K562 (cell line): Measurements from ENCODE around the gene MTA1. TPM values are rescaled to one million over a fixed set of nuclear protein-coding genes. Genes with fewer than 3 reads are reported as not detected.

Source experiments
- ATAC-seq: fragments of 200-7000 bp; cut with Tn5 transposase; 3 replicates; pipeline ENCODE4 v1.9.1; 2020; ENCODE audit warnings: moderate library complexity
- BruUV-seq: library from RNA; stranded (reverse); fragments of 400-500 nt; replicated peaks from 2 replicates; lab custom pipeline; 2021; lab: Mats Ljungman, UMichigan
- CTCF ChIA-PET: fragments of 300-600 bp; formaldehyde crosslinking; extraction: SDS; loops from one replicate; lab custom pipeline; 2021; ENCODE audit warnings: low intra/inter-chr PET ratio; lab: Yijun Ruan, JAX
- POLR2A ChIA-PET: fragments of 300-600, 350-650 bp; sonication (Branson Sonifier 250); formaldehyde crosslinking; extraction: SDS; loops from one replicate; lab custom pipeline; 2021; ENCODE audit warnings: antibody characterized with exemption, inconsistent platforms; lab: Yijun Ruan, JAX
- DNase-seq, 4 experiments: peaks; one replicate each; pipeline versions ENCODE4 v3.0.0 to v3.0.0-alpha.2; 2011 to 2018; ENCODE audit warnings: low spot score in 3 of 4, mixed read lengths in 3 of 4; ENCODE audit errors: extremely low read depth in 1 of 4
- FAIRE-seq: peaks from 2 replicates; lab custom pipeline; 2011; peaks lifted over from hg19 to GRCh38; lab: Jason Lieb, UNC
- H2AFZ ChIP-seq: 2 replicates; pipeline ENCODE4 v1.6.0; 2011; ENCODE audit warnings: low read depth, low read length, control low read depth, inconsistent platforms
- H3K27ac ChIP-seq: fragments of 200-600 bp; 3 replicates; pipeline ENCODE4 v1.8.0; 2011; ENCODE audit warnings: low read depth, mild to moderate bottlenecking, control low read depth, inconsistent platforms, low read length, moderate library complexity, mixed read lengths; ENCODE audit errors: extremely low read depth
- H3K27me3 ChIP-seq, 2 experiments: fragments of 300-600 bp in 1 of 2; 2 replicates in 1 of 2; 3 replicates in 1 of 2; pipeline versions ENCODE4 v1.6.0 to v1.8.0; 2011; ENCODE audit warnings: inconsistent platforms in 2 of 2, low read length in 2 of 2, mild to moderate bottlenecking in 1 of 2, mixed read lengths in 1 of 2, moderate library complexity in 1 of 2; ENCODE audit not compliant: control insufficient read depth in 2 of 2, insufficient read depth in 2 of 2
- H3K36me3 ChIP-seq: fragments of 300-600 bp; 3 replicates; pipeline ENCODE4 v1.8.0; 2011; ENCODE audit warnings: mild to moderate bottlenecking, low read length, inconsistent platforms; ENCODE audit not compliant: control insufficient read depth, insufficient read depth
- H3K4me1 ChIP-seq, 2 experiments: fragments of 200-600 bp in 1 of 2; replicated peaks in 1 of 2; 2 replicates in 1 of 2; 3 replicates in 1 of 2; pipeline versions ENCODE4 v1.5.1 to v1.8.0; 2011; ENCODE audit warnings: inconsistent platforms in 2 of 2, low read length in 2 of 2, mild to moderate bottlenecking in 1 of 2, mixed read lengths in 1 of 2, moderate library complexity in 1 of 2; ENCODE audit not compliant: control insufficient read depth in 2 of 2, insufficient read depth in 2 of 2
- H3K4me2 ChIP-seq: 2 replicates; pipeline ENCODE4 v1.6.1; 2011; ENCODE audit warnings: low read length, control low read depth, inconsistent platforms, mixed read lengths; ENCODE audit not compliant: insufficient read depth
- H3K4me3 ChIP-seq: fragments of 200-600 bp; sonication (generic), shearing (Covaris generic); 2 replicates; pipeline ENCODE4 v1.5.1; 2016; ENCODE audit warnings: control low read depth, inconsistent platforms
- H3K79me2 ChIP-seq: fragments of 200-600 bp; 3 replicates; pipeline ENCODE4 v1.8.0; 2011; ENCODE audit warnings: low read length, inconsistent platforms; ENCODE audit not compliant: control insufficient read depth, insufficient read depth
- H3K9ac ChIP-seq, 2 experiments: 2 replicates each; pipeline versions ENCODE4 v1.6.0 to v1.6.1; 2011; ENCODE audit warnings: low read depth in 2 of 2, low read length in 2 of 2, control low read depth in 1 of 2, inconsistent platforms in 1 of 2, mild to moderate bottlenecking in 1 of 2, mixed read lengths in 1 of 2; ENCODE audit not compliant: insufficient read depth in 1 of 2
- H3K9me1 ChIP-seq: one replicate; pipeline ENCODE4 v1.6.0; 2011; ENCODE audit warnings: inconsistent platforms, mild to moderate bottlenecking, low read length, moderate library complexity; ENCODE audit not compliant: control insufficient read depth, insufficient read depth
- H3K9me3 ChIP-seq: replicated peaks from 2 replicates; pipeline ENCODE4 v1.5.1; 2011; ENCODE audit warnings: low read depth, low read length, inconsistent platforms; ENCODE audit not compliant: control insufficient read depth, insufficient read depth
- H4K20me1 ChIP-seq: replicated peaks from 2 replicates; pipeline ENCODE4 v1.6.1; 2011; ENCODE audit warnings: low read length, inconsistent platforms, mixed read lengths; ENCODE audit not compliant: control insufficient read depth, insufficient read depth
- ARNT ChIP-seq, 2 experiments: fragments of 450-650 bp; IDR thresholded peaks; 2 replicates each; pipeline ENCODE4 v1.6.1; 2016; ENCODE audit warnings: mild to moderate bottlenecking in 1 of 2
- ELF2 ChIP-seq: fragments of 250-450 bp; sonication (Bioruptor Pico); IDR thresholded peaks from 2 replicates; pipeline ENCODE4 v1.5.0; 2021; ENCODE audit warnings: mild to moderate bottlenecking
- ELK1 ChIP-seq: sonication (generic); formaldehyde crosslinking; IDR thresholded peaks from 2 replicates; pipeline ENCODE4 v1.8.1; 2022; ENCODE audit warnings: missing genetic modification reagents
- PHB2 ChIP-seq: fragments of 450-650 bp; IDR thresholded peaks from 2 replicates; pipeline ENCODE4 v1.6.1; 2017; ENCODE audit warnings: low read depth
- RERE ChIP-seq: sonication (generic); formaldehyde crosslinking; IDR thresholded peaks from 2 replicates; pipeline ENCODE4 v1.8.0; 2023; ENCODE audit warnings: missing genetic modification reagents, mild to moderate bottlenecking, borderline replicate concordance
- UBTF ChIP-seq, 2 experiments: IDR thresholded peaks; 2 replicates each; pipeline ENCODE4 v1.6.1; 2012; ENCODE audit warnings: improper control_type of control experiment in 2 of 2, low read depth in 2 of 2, low read length in 2 of 2, borderline replicate concordance in 1 of 2
- ZBTB17 ChIP-seq: fragments of 450-650 bp; formaldehyde crosslinking; IDR thresholded peaks from 2 replicates; pipeline ENCODE4 v1.4.0; 2020; ENCODE audit warnings: mild to moderate bottlenecking
- ZNF449 ChIP-seq: fragments of 250-450 bp; sonication (Bioruptor Pico); IDR thresholded peaks from 2 replicates; pipeline ENCODE4 v1.8.0; 2022; ENCODE audit warnings: moderate library complexity, mild to moderate bottlenecking, inconsistent platforms
- WGBS: fragments of 100-300 bp; shearing (Covaris generic); methylation state at CpG from one replicate; pipeline ENCODE4 v1.1.6; 2016; ENCODE audit warnings: low coverage, mixed read lengths; ENCODE audit not compliant: insufficient coverage; ENCODE audit errors: missing lambda C conversion rate; 5-methylcytosine and 5-hydroxymethylcytosine counted together
- in situ Hi-C: fragments of 300-500 bp; cut with MboI; formaldehyde crosslinking; loops from 4 replicates; pipeline ENCODE4 v1.15.0; 2018; ENCODE audit warnings: inconsistent platforms, mixed read lengths
- intact Hi-C: fragments of 100-400 bp; cut with micrococcal nuclease; formaldehyde crosslinking; loops from 2 replicates; pipeline ENCODE4 v1.14.2; 2022
- polyA plus RNA-seq, 8 experiments: library from polyadenylated mRNA; depleted of rRNA in 4 of 8; stranded (reverse) in 5 of 8; unstranded in 3 of 8; fragments of >200 nt; fragmentation: Nextera tagmentation in 2 of 8; fragmentation: Illumina TruSeq in 1 of 8; extraction: Ambion mirVana in 2 of 8; extraction: Trizol in 1 of 8; gene quantifications; 2 replicates each; pipeline versions ENCODE4 v1.2.1 to v1.2.3, GENCODE V29; 2011 to 2014; ENCODE audit warnings: inconsistent platforms in 1 of 8, missing spikeins in 1 of 8
- total RNA-seq, 7 experiments: library from RNA; depleted of rRNA in 6 of 7; stranded (reverse); fragments of >200 nt in 6 of 7; fragmentation: Illumina TruSeq in 2 of 7; extraction: Trizol in 2 of 7; gene quantifications; 2 replicates each; pipeline versions ENCODE4 v1.2.1 to v1.2.3, GENCODE V29; 2011 to 2021; ENCODE audit warnings: low replicate concordance in 1 of 7

Gene MTA1
- total and polyA plus RNA-seq, 9 of the 15 experiments (the other 6 are each of a cell fraction or from before 2014, with no cell fraction given): 0.13 to 118 (median 32.3) TPM

- Histone ChIP-seq H4K20me1 (peaks cover 8% of the 10 kb centered on the region; the same call in 1 of the 2 replicates), H3K4me1 (peaks cover 0 to 48% of the 10 kb centered on the region in 2 experiments; a peak in 2 of 5 replicates), H3K36me3 (peaks cover 51% of the 10 kb centered on the region; the same call in 1 of the 3 replicates), H3K9me1 (no peaks in the 10 kb centered on the region), H3K4me3 (no peak overlapping the region), H3K4me2 (no peak overlapping the region), H2AFZ (no peak overlapping the region), H3K27ac (no peak overlapping the region), H3K9me3 (no peaks in the 10 kb centered on the region), H3K79me2 (peaks cover 43% of the 10 kb centered on the region), H3K9ac (peak overlapping the region in 1 of 2 experiments; percentile 9; a peak in 1 of 4 replicates), H3K27me3 (no peaks in the 10 kb centered on the region)
- FAIRE-seq (no peak), DNase-seq (no peak), ATAC-seq (no peak)
- CTCF ChIA-PET: no interaction called here
- WGBS: 91% methylated on average over 21 of the region's 33 CpGs
- BruUV-seq: no TSS peak
- POLR2A ChIA-PET: no interaction called here
- intact Hi-C loops: no loop called here
- in situ Hi-C loops: no loop called here
- no peak for TF ChIP-seq ARNT (IDR thresholded peaks at IDR 0.05)
- TF ChIP-seq ELK1 (CRISPR knock-in tag): no peak
- TF ChIP-seq RERE (CRISPR knock-in tag): no peak
- TF ChIP-seq ELF2 (CRISPR knock-in tag): no peak
- TF ChIP-seq ZBTB17: no peak
- TF ChIP-seq PHB2: no peak
- no peak for TF ChIP-seq ZNF449 (CRISPR knock-in tag)
- no peak for TF ChIP-seq UBTF (IDR thresholded peaks at IDR 0.05; ENCODE audit: borderline replicate concordance in 1 of 2, low read depth in 2 of 2, low read length in 2 of 2)
Observed at GRCh38 chr14:105439710-105440553, 20.3 kb downstream of the MTA1 start.
